Astrocyte of the spinal cord (primary cell): Measurements from ENCODE around the gene SVIL.

Experiments used
- DNase-seq: peaks from one replicate; pipeline ENCODE4 v3.0.0; 2011; ENCODE audit warnings: low read depth, low spot score
- H3K4me3 ChIP-seq: 2 replicates; pipeline ENCODE4 v1.5.1; 2011; ENCODE audit warnings: low read depth, mild to moderate bottlenecking, low read length, moderate library complexity
- CTCF ChIP-seq: IDR thresholded peaks from 2 replicates; pipeline ENCODE4 v1.5.1; 2012; ENCODE audit warnings: low read depth, mild to moderate bottlenecking, low read length, inconsistent platforms
- in situ Hi-C: cut with HindIII; loops from 2 replicates; pipeline ENCODE4 v1.10.0; 2017; ENCODE audit warnings: low sequenced_read_pairs

The SVIL gene

GRCh38 chr10:29501692-29502091 lies 133.1 kb downstream of the SVIL start:
- DNase-seq = peak; percentile 90
- TF ChIP-seq CTCF = no peak
- no peak overlapping the region for H3K4me3 ChIP-seq
- in situ Hi-C loops = no loop called here

GRCh38 chr10:29499993-29500537 lies 134.7 kb downstream of the SVIL start:
- TF ChIP-seq CTCF = no peak
- in situ Hi-C loops = no loop called here
- DNase-seq = no peak
- H3K4me3 ChIP-seq = no peak overlapping the region

- peak; percentile 99 for TF ChIP-seq CTCF
Observed at GRCh38 chr10:29496341-29497162, 138.2 kb downstream of the SVIL start.

GRCh38 chr10:29495366-29495765 lies 139.4 kb downstream of the SVIL start:
- no peak for TF ChIP-seq CTCF
- no peak for DNase-seq
- in situ Hi-C loops = no loop called here
- H3K4me3 ChIP-seq = no peak overlapping the region

More at GRCh38 chr10:29496341-29497162, 138.2 kb downstream of the SVIL start:
- in situ Hi-C loops = no loop called here
- no peak overlapping the region for H3K4me3 ChIP-seq
- DNase-seq = peak; percentile 64

- TF ChIP-seq CTCF = no peak
- H3K4me3 ChIP-seq = no peak overlapping the region
- no peak for DNase-seq
- in situ Hi-C loops = no loop called here
Observed at GRCh38 chr10:29493697-29494096, 141.1 kb downstream of the SVIL start.

- DNase-seq = no peak
- TF ChIP-seq CTCF = no peak
- H3K4me3 ChIP-seq = no peak overlapping the region
- in situ Hi-C loops = no loop called here
Observed at GRCh38 chr10:29492774-29493173, 142.0 kb downstream of the SVIL start.
